HG02943 (cell line): ENCODE data around the gene HSP90AB1.

ENCODE experiments used
- ATAC-seq: cut with Tn5 transposase; IDR thresholded peaks from one replicate; pipeline ENCODE4 v1.9.1; 2021; ENCODE audit warnings: mild to moderate bottlenecking, low read depth, moderate library complexity; ENCODE audit not compliant: unreplicated experiment

Gene HSP90AB1

GRCh38 chr6:44265007-44265721 lies 18.3 kb downstream of the HSP90AB1 start, which contains the start of gene NFKBIE:
Gene NFKBIE (minus strand): TSS chr6:44265551. CDS start chr6:44265346, 205 bp downstream.
- peak; percentile 30 for ATAC-seq

- ATAC-seq = no peak
These were observed 18.9 kb downstream of the HSP90AB1 start for GRCh38 chr6:44265722-44266233.

DNA sequence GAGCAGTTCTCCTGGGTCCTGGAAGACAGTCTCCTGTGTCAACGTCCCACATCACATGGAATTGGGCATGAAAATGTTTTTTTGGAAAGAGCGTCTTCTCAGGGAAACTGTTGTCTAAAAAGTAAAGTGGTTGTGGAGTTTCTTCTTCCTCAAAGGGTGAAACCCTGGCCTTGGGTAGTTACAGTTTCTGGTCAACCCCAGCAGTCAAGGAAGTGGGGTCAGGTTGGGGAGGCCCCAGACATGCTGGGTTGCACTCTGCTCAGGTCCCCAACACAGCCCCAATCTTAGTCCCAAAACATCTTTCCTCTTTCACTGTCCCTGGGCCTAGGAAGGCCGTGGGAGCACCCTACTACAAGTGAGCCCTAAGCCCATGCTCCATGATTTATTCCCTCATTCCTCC lies 19.4 kb downstream of the HSP90AB1 start:
- ATAC-seq = no peak

GRCh38 chr6:44267252-44267651 lies 20.4 kb downstream of the HSP90AB1 start:
- no peak for ATAC-seq

- no peak for ATAC-seq
These were observed 21.3 kb downstream of the HSP90AB1 start for GRCh38 chr6:44268095-44268628.

GRCh38 chr6:44269178-44269920 lies 22.4 kb downstream of the HSP90AB1 start:
- no peak for ATAC-seq

DNA sequence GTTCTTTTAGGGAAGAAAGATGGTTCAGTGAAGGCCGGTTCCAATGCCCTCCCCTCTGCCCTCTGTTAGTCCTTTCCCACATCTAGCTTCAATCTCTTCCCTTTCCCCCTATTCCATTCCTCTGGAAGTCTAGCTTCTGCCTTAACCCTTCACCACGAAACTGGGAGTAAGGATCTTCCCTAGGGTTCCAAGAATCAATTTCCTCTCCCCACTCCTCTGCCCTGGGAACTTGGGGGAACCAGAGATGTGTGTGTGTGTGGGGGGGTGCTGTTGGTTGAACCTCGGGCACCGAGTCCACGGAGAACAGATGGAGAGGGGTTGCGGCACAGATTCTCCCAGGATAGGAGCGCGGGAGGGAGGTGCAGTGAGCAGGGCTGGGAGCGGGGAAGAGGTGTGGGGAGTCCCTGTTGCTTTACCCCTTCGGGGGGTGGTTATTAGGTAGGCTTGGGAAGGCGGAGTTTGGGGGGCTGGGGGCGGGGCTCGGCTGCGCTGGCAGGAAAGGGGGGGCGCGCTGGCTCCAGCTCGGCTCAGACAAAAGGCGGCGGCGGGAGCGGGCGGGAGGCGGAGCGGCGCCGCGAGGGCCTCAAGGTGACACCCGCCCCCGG lies 23.1 kb downstream of the HSP90AB1 start, which contains the start of gene TMEM151B:
Gene TMEM151B, plus strand, starts transcription at position 530 of the 605 bp plus-strand sequence. CDS start 293 bp downstream, outside the sequence.
- no peak for ATAC-seq

GRCh38 chr6:44270526-44271405 lies 23.9 kb downstream of the HSP90AB1 start:
- no peak for ATAC-seq

DNA sequence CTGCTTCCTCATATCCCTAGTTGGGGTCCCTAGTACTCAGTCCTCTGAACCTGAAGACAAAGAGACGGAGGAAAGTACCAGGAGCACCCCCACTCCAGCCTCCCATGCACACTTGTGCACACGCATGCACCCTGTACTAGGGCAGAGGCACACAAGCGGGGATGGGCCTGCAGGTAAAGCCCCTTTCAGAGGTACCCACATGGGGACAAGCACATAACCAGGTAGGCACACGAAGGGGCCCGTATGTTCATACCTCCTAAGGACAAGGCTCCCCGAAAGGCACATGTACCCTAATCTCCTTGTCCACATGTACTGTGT lies 24.5 kb downstream of the HSP90AB1 start:
- ATAC-seq = no peak

DNA sequence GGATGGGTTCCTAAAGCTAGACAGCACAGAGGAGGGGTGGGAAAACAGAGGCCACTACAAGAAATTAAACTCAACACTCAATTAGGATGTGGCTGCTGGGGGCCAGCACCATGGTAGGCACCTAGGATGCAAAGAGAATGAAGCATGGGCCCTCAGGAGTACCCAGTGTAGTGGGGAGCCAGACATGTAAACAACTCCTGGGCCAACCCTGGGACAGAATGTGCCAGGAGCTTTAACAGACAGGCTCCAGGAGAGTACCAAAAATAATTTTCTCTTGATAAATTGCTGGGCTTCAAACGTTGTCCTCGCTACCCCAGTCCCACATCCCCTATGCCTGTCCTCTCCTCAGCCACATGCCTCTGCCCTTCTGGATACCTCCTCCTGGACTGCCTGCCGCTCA lies 25.0 kb downstream of the HSP90AB1 start:
- ATAC-seq = no peak

DNA sequence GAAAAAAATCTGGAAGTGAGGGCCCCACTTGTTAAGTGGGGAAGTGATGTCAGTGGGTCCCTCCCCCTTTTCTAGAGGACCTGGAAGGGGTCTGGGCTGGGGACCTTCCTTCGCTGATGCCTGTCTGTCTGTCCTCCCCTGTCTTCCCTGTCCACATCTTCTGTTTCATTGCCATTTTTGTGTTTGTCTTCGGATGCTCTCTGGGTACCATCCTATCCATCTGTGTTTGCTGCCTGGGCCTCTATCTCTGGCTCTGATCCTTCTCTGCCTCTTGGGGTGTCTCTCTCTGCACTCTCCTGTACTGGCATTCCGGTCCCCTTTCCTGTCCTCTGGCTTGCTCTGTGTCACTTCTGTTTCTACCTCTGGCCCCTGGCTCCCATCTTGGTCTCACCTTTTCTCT lies 25.6 kb downstream of the HSP90AB1 start:
- no peak for ATAC-seq

GRCh38 chr6:44272999-44273566 lies 26.2 kb downstream of the HSP90AB1 start:
- no peak for ATAC-seq

DNA sequence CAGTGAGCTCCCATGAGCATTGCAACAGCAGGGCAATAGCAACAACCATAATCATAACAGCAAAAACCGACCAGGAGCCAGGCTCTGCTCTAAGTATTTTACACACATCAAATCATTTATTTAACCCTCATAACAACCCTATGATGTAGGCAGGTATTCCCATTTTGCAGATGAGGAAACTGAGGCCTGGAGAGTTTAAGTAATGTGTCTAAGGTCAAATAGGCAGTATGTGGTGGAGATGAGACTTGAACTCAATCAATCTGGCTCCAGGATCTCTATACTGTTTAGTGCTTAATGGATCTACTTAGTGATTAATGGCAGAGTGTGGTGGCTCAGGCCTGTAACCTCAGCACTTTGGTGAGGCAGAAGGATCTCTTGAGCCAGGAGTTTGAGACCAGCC lies 26.7 kb downstream of the HSP90AB1 start:
- ATAC-seq = no peak

DNA sequence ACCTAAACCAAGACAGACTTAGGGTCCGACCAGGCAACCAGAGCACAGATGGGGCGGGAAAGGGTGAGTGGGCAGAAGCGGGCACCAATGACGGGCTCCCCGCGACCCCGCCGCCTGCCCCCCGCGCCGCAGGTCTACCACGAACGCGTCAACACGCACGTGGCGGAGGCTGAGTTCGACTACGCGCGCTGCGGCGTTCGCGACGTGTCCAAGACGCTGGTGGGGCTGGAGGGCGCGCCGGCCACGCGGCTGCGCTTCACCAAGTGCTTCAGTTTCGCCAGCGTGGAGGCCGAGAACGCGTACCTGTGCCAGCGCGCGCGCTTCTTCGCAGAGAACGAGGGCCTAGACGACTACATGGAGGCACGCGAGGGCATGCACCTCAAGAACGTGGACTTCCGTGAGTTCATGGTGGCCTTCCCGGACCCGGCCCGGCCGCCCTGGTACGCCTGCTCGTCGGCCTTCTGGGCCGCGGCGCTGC lies 28.4 kb downstream of the HSP90AB1 start:
- ATAC-seq = no peak

- ATAC-seq = no peak
These were observed 29.1 kb downstream of the HSP90AB1 start for GRCh38 chr6:44275749-44276648.

DNA sequence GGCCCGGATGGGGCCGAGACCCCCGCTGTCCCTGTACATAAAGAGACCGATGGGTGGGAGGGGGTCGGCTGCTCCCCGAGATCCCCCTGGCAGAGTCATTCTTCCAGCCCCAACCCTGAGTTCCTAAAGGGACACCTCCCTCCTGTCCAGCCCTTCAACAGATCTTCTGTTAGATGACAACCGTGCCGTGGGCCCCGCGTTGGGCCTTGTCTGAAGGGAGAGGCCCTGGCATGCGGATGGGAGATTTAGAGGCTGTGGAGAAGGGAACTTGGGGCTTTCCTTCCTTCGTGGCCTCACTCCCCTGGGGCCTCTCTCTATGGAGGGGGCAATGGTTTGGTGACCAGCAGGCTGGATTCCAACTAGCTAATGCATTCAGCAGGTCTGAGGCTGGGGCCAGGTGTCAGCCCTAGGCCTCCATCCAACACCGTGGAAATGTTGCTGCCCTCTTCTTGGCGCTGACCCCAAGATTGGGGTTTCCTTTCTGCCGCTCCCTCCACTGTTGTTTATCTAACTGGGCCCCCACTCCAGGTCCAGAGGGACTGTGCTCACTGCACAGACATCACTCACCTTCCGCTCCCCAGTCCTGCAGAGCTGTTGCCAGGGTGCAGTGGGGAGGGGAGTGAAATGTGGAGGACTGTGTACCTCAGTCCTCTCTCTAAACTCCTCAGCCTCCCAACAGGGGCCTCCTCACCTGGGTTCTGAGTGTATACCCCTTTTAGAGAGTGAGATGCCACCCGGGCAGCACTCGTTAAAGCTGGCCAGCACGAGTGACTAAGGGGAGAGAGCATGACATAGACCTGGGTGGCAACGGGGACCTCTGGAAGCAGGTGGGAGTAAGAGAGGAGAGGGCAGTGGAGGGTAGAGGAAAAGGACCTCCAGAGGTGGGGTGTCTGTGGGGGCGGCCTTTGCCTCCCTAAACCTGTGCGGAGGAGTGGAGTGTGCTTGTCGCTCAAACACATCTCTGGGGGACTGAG lies 30.1 kb downstream of the HSP90AB1 start:
- ATAC-seq = no peak

DNA sequence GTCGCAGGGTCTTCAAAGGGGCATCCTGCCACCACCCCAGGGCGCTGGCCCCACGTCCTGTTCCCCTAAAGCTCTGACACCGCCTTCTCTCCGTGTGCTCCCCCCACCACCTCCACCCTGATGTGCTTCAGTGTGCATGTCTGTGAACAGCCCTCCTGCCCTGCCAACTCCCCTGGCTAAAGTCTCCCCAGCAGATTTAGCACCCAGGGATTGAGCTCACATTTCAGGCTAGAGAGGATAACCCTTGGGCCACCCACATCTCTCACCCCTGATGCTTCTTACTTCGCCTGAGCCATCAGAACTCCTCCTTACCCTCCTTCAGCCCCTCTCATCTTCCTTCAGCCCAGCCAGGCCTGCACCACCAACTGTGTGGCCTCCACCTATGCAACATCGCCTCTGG lies 30.9 kb downstream of the HSP90AB1 start:
- no peak for ATAC-seq
